ENCODE data around the gene BDKRB2. TPM values are rescaled to one million over a fixed set of nuclear protein-coding genes. Genes with fewer than 3 reads are reported as not detected.

The BDKRB2 gene
- polyA plus RNA-seq, 2 of the 4 experiments (the other 2 are of a cell fraction), result 13.9 to 21.6 TPM

DNA sequence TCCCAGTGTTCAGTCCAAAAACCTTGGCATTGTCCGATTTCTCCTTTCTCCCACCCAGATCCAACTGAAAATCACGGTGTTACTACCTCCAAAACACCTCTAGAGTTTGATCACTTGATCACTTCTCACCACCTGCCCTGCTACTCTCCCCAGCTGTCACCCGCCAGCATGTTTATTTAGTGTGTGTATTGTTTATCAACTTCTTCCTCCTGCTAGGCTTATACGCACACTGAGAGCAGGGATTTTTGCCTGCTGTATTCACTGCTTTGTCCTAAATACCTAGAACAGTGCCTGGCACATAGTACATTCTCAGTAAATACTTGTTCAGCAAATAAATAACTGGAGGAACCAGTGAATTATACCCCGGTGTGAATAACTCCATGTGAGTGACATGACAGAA, 56.4 kb downstream of the BDKRB2 start (continued):
- TF ChIP-seq, protein P1, sequence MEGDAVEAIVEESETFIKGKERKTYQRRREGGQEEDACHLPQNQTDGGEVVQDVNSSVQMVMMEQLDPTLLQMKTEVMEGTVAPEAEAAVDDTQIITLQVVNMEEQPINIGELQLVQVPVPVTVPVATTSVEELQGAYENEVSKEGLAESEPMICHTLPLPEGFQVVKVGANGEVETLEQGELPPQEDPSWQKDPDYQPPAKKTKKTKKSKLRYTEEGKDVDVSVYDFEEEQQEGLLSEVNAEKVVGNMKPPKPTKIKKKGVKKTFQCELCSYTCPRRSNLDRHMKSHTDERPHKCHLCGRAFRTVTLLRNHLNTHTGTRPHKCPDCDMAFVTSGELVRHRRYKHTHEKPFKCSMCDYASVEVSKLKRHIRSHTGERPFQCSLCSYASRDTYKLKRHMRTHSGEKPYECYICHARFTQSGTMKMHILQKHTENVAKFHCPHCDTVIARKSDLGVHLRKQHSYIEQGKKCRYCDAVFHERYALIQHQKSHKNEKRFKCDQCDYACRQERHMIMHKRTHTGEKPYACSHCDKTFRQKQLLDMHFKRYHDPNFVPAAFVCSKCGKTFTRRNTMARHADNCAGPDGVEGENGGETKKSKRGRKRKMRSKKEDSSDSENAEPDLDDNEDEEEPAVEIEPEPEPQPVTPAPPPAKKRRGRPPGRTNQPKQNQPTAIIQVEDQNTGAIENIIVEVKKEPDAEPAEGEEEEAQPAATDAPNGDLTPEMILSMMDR (IDR thresholded peaks at IDR 0.05), result no peak
- no peak for TF ChIP-seq ZSCAN20 (CRISPR knock-in tag; IDR thresholded peaks at IDR 0.05)
- TF ChIP-seq EP300 (IDR thresholded peaks at IDR 0.05), result no peak
- TF ChIP-seq NFE2L2 (conservative IDR thresholded peaks at IDR 0.05; ENCODE audit: low read length), result no peak

DNA sequence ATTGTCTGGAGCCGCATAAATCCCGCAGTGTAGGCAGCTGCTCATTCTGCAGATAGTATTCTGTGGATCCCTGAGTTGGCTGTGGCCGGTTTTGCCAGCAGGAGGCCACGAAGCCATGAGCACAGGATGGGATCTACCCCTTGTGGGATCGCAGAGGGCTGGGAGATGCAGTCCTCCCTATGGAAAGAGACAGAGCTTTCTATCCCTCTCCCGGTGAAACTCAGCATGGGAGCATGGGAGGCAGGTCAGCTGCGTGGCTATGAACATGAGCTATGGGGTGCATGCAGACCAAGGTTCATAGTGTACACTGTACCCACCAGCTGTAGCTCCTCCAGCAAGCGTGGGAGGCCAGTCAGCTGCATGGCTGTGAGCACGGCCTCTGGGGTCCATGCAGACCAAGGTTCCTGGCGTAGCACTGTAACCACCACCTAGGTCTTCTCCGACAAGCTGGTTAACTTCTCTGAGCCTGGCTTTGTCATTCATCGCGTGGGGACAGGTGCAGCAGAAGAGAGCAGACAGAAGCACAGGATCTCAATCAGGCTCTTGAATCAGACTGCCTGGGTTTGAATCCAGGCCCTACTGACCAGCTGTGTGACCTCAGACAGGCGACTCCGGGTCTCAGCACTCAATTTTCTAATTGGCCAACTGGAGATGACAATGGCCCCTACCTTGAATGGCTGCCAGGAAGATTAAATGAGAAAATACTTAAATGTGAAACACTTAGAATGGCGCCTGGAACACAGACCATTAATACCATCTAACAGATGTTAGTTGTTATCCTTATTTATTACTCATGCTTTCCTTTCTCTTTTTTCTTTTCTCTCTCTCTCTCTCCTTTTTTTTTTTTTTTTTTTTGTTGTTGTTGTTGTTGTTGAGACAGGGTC, 57.4 kb downstream of the BDKRB2 start:
- H3K27ac ChIP-seq, result peak overlapping the region; percentile 62 to 64; a peak in 5 of 6 replicates
- ChIA-PET CTCF (interaction anchor here (0.7 to 7.0 kb wide), 8 partner anchors 10 to 699 kb away, joined by 3 to 65 read pairs (median 4); no protein-coding TSS in a partner anchor), POLR2A (no interaction called here)
- FAIRE-seq (no peak), ATAC-seq (peak in 1 of 2 experiments; percentile 71; a peak in 3 of 6 replicates), DNase-seq (ENCODE audit: low read depth in 1 of 2, low spot score in 1 of 2) (no peak)
- 74% methylated on average over 16 of the region's 16 CpGs for WGBS (ENCODE audit: missing lambda C conversion rate)
- no peak for TF ChIP-seq FOSB (CRISPR knock-in tag; IDR thresholded peaks at IDR 0.05)
- TF ChIP-seq ZNF302 (CRISPR knock-in tag; IDR thresholded peaks at IDR 0.05), result no peak
- no peak for TF ChIP-seq PHF8 (IDR thresholded peaks at IDR 0.05; ENCODE audit: borderline replicate concordance, low read depth)
- TF ChIP-seq BHLHE40 (IDR thresholded peaks at IDR 0.05; ENCODE audit: low read depth, low read length), result no peak
- no peak for TF ChIP-seq ZFP36 (IDR thresholded peaks at IDR 0.05; ENCODE audit: borderline replicate concordance, partially characterized antibody)
- TF ChIP-seq, protein P2, sequence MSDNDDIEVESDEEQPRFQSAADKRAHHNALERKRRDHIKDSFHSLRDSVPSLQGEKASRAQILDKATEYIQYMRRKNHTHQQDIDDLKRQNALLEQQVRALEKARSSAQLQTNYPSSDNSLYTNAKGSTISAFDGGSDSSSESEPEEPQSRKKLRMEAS (IDR thresholded peaks at IDR 0.05), result no peak
- peaks cover 8% of the 10 kb centered on the region for H3K9me3 ChIP-seq
- peaks cover 21% of the 10 kb centered on the region for H3K4me1 ChIP-seq
- no peak overlapping the region for H3K4me3 ChIP-seq
- H3K4me2 ChIP-seq, result peak overlapping the region; percentile 57; the same call in 1 of the 3 replicates

DNA sequence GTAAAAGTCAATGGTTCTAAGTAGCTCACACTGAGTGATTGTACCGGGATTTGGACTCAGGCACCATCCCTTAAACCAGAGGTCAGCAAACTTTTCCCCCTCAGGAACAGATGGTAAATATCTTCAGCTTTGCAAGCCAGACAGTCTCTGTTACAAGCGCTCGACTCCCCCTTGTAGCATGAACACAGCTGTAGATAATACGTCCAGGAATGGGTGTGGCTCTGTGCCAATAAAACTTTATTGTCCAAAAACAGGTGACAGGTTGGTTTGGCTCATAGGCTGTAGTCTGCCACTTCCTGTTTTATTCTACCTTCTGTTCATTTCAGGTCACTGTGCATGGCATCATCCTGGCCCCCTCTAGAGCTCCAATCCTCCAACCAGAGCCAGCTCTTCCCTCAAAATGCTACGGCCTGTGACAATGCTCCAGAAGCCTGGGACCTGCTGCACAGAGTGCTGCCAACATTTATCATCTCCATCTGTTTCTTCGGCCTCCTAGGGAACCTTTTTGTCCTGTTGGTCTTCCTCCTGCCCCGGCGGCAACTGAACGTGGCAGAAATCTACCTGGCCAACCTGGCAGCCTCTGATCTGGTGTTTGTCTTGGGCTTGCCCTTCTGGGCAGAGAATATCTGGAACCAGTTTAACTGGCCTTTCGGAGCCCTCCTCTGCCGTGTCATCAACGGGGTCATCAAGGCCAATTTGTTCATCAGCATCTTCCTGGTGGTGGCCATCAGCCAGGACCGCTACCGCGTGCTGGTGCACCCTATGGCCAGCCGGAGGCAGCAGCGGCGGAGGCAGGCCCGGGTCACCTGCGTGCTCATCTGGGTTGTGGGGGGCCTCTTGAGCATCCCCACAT, 58.9 kb downstream of the BDKRB2 start:
- Histone ChIP-seq H3K27ac (peak overlapping the region in 1 of 2 experiments; percentile 92; a peak in 4 of 6 replicates), H3K4me3 (no peak overlapping the region), H3K9me3 (peaks cover 8% of the 10 kb centered on the region), H3K4me2 (no peak overlapping the region), H3K4me1 (peaks cover 36% of the 10 kb centered on the region)
- FAIRE-seq (no peak), DNase-seq (ENCODE audit: low read depth in 1 of 2, low spot score in 1 of 2) (no peak), ATAC-seq (no peak)
- 79% methylated on average over 18 of the region's 20 CpGs for WGBS (ENCODE audit: missing lambda C conversion rate)
- POLR2A ChIA-PET, result no interaction called here
- CTCF ChIA-PET, result interaction anchor here (0.8 to 7.0 kb wide), 3 partner anchors 10 to 163 kb away, joined by 3 to 65 read pairs (median 31); no protein-coding TSS in a partner anchor
- TF ChIP-seq ZSCAN20 (CRISPR knock-in tag; IDR thresholded peaks at IDR 0.05), result no peak
- TF ChIP-seq MYC (IDR thresholded peaks at IDR 0.05; ENCODE audit: borderline replicate concordance, low read length), result no peak
- TF ChIP-seq, protein P3, sequence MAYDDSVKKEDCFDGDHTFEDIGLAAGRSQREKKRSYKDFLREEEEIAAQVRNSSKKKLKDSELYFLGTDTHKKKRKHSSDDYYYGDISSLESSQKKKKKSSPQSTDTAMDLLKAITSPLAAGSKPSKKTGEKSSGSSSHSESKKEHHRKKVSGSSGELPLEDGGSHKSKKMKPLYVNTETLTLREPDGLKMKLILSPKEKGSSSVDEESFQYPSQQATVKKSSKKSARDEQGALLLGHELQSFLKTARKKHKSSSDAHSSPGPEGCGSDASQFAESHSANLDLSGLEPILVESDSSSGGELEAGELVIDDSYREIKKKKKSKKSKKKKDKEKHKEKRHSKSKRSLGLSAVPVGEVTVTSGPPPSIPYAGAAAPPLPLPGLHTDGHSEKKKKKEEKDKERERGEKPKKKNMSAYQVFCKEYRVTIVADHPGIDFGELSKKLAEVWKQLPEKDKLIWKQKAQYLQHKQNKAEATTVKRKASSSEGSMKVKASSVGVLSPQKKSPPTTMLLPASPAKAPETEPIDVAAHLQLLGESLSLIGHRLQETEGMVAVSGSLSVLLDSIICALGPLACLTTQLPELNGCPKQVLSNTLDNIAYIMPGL (CRISPR knock-in tag; IDR thresholded peaks at IDR 0.05; ENCODE audit: borderline replicate concordance), result no peak
- TF ChIP-seq EHMT2 (IDR thresholded peaks at IDR 0.05; ENCODE audit: low read depth), result no peak
- no peak for TF ChIP-seq FOSB (CRISPR knock-in tag; IDR thresholded peaks at IDR 0.05)
- TF ChIP-seq RFX5 (IDR thresholded peaks at IDR 0.05), result no peak
- TF ChIP-seq TFCP2L1 (CRISPR knock-in tag; IDR thresholded peaks at IDR 0.05), result no peak
- TF ChIP-seq NPAS2 (CRISPR knock-in tag; IDR thresholded peaks at IDR 0.05; ENCODE audit: borderline replicate concordance), result no peak
- no peak for TF ChIP-seq TP53 (CRISPR knock-in tag; IDR thresholded peaks at IDR 0.05)
- TF ChIP-seq NFE2L2 (conservative IDR thresholded peaks at IDR 0.05; ENCODE audit: low read length), result no peak
- TF ChIP-seq HOXA7 (CRISPR knock-in tag; IDR thresholded peaks at IDR 0.05), result no peak
- TF ChIP-seq, protein P4, sequence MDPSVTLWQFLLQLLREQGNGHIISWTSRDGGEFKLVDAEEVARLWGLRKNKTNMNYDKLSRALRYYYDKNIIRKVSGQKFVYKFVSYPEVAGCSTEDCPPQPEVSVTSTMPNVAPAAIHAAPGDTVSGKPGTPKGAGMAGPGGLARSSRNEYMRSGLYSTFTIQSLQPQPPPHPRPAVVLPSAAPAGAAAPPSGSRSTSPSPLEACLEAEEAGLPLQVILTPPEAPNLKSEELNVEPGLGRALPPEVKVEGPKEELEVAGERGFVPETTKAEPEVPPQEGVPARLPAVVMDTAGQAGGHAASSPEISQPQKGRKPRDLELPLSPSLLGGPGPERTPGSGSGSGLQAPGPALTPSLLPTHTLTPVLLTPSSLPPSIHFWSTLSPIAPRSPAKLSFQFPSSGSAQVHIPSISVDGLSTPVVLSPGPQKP (IDR thresholded peaks at IDR 0.05; ENCODE audit: low read depth, low read length), result no peak
- no peak for TF ChIP-seq MAFK (IDR thresholded peaks at IDR 0.05; ENCODE audit: partially characterized antibody)
- no peak for TF ChIP-seq GATA3 (IDR thresholded peaks at IDR 0.05; ENCODE audit: borderline replicate concordance)
- TF ChIP-seq HOXB13 (CRISPR knock-in tag; IDR thresholded peaks at IDR 0.05; ENCODE audit: low read depth), result no peak
- TF ChIP-seq POLR2AphosphoS2 (conservative IDR thresholded peaks at IDR 0.05; ENCODE audit: low read length), result no peak
- no peak for TF ChIP-seq RAD21 (conservative IDR thresholded peaks at IDR 0.05 in 1 of 2, IDR thresholded peaks at IDR 0.05 in 1 of 2)
- TF ChIP-seq, protein P1 (IDR thresholded peaks at IDR 0.05), result no peak
